Measurements from ENCODE around the gene NEDD4L. TPM values are rescaled to one million over a fixed set of nuclear protein-coding genes. Genes with fewer than 3 reads are reported as not detected.

NEDD4L gene
- polyA plus RNA-seq, 1 donor (not counting 4 experiments of a cell fraction or from before 2014, with no cell fraction given): 52.6 TPM

GRCh38 chr18:58256316-58257080 lies 212.5 kb downstream of the NEDD4L start:
- Histone ChIP-seq H3K9ac (ENCODE audit: control insufficient read depth, extremely low read depth, insufficient read depth, low read length) (no peak overlapping the region), H3K4me3 (ENCODE audit: control insufficient read depth in 2 of 3, extremely low read depth in 1 of 3, insufficient read depth in 2 of 3, low read depth in 1 of 3, low read length in 3 of 3) (no peak overlapping the region), H3K4me1 (ENCODE audit: control insufficient read depth, extremely low read depth, insufficient read depth, low read length) (no peaks in the 10 kb centered on the region), H3K4me2 (ENCODE audit: control insufficient read depth, extremely low read depth, insufficient read depth, low read depth, low read length) (no peak overlapping the region), H3K9me3 (ENCODE audit: control insufficient read depth, low read depth, low read length) (no peaks in the 10 kb centered on the region), H2AFZ (ENCODE audit: control insufficient read depth, low read length) (no peak overlapping the region), H3K27me3 (ENCODE audit: control insufficient read depth, extremely low read depth, insufficient read depth, low read length) (no peaks in the 10 kb centered on the region), H3K36me3 (ENCODE audit: control insufficient read depth in 2 of 2, extremely low read depth in 1 of 2, insufficient read depth in 2 of 2, low read length in 2 of 2) (peaks cover 7 to 14% of the 10 kb centered on the region in 2 experiments), H3K27ac (ENCODE audit: control insufficient read depth, insufficient read depth, low read length) (no peak overlapping the region), H3K79me2 (ENCODE audit: control insufficient read depth, insufficient read depth, low read length) (peaks cover 88% of the 10 kb centered on the region), H4K20me1 (ENCODE audit: control insufficient read depth, extremely low read depth, insufficient read depth, low read length) (no peaks in the 10 kb centered on the region), H3K9me1 (ENCODE audit: control insufficient read depth, extremely low read depth, insufficient read depth, low read length) (no peaks in the 10 kb centered on the region)
- no peak for FAIRE-seq
- dilution Hi-C loops (cut with MboI; ENCODE audit: extremely low pct_ligation_motif_present, low sequenced_read_pairs): no loop called here
- no peak for TF ChIP-seq EZH2 (IDR thresholded peaks at IDR 0.05; ENCODE audit: low read length)
- DNase-seq (ENCODE audit: low read depth, low spot score): no peak

DNA sequence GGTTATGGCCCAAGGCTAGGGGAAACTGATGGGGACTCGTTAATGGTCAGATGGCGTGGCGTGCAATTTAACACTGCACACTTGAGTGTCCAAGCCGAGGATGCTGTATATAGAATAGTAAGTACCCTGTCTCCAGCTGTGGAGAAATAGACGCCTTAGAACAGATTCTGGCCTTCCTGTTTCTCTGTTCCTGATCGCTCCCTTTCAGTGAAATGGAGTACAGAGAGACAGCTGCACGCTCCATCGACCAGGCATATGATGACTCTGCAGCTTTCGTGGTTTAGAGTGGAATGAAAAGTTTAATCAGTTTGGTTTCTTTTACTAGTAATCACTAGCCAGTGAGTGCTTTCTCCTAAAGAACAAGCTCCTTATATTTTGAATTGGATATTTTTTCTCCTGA lies 213.4 kb downstream of the NEDD4L start:
- Histone ChIP-seq H3K79me2 (ENCODE audit: control insufficient read depth, insufficient read depth, low read length) (peaks cover 86% of the 10 kb centered on the region), H3K27me3 (ENCODE audit: control insufficient read depth, extremely low read depth, insufficient read depth, low read length) (no peaks in the 10 kb centered on the region), H3K9ac (ENCODE audit: control insufficient read depth, extremely low read depth, insufficient read depth, low read length) (no peak overlapping the region), H3K9me3 (ENCODE audit: control insufficient read depth, low read depth, low read length) (no peaks in the 10 kb centered on the region), H2AFZ (ENCODE audit: control insufficient read depth, low read length) (no peak overlapping the region), H3K4me1 (ENCODE audit: control insufficient read depth, extremely low read depth, insufficient read depth, low read length) (peaks cover 9% of the 10 kb centered on the region), H3K4me3 (ENCODE audit: control insufficient read depth in 2 of 3, extremely low read depth in 1 of 3, insufficient read depth in 2 of 3, low read depth in 1 of 3, low read length in 3 of 3) (no peak overlapping the region), H3K27ac (ENCODE audit: control insufficient read depth, insufficient read depth, low read length) (no peak overlapping the region), H3K4me2 (ENCODE audit: control insufficient read depth, extremely low read depth, insufficient read depth, low read depth, low read length) (no peak overlapping the region), H3K36me3 (ENCODE audit: control insufficient read depth in 2 of 2, extremely low read depth in 1 of 2, insufficient read depth in 2 of 2, low read length in 2 of 2) (peaks cover 7 to 14% of the 10 kb centered on the region in 2 experiments), H3K9me1 (ENCODE audit: control insufficient read depth, extremely low read depth, insufficient read depth, low read length) (no peaks in the 10 kb centered on the region), H4K20me1 (ENCODE audit: control insufficient read depth, extremely low read depth, insufficient read depth, low read length) (no peaks in the 10 kb centered on the region)
- FAIRE-seq (no peak), DNase-seq (ENCODE audit: low read depth, low spot score) (no peak)
- dilution Hi-C loops (cut with MboI; ENCODE audit: extremely low pct_ligation_motif_present, low sequenced_read_pairs): no loop called here
- TF ChIP-seq CTCF (optimal IDR thresholded peaks at IDR 0.05 in 1 of 3, IDR thresholded peaks at IDR 0.05 in 1 of 3, conservative IDR thresholded peaks at IDR 0.05 in 1 of 3; ENCODE audit: extremely low read depth in 1 of 3, insufficient read depth in 2 of 3, low read length in 3 of 3): no peak
- TF ChIP-seq EZH2 (IDR thresholded peaks at IDR 0.05; ENCODE audit: low read length): no peak

Measured in keratinocyte (primary cell).